SW 1271 (cell line): ENCODE results near the gene SHMT2.

ENCODE experiments used
- DNase-seq, 2 experiments: peaks; one replicate each; lab custom pipeline; 2025; lab: John Stamatoyannopoulos, UW

The SHMT2 gene

GRCh38 chr12:57215065-57215464, 14.4 kb upstream of the SHMT2 start:
- no peak for DNase-seq

- no peak for DNase-seq
These were observed 13.9 kb upstream of the SHMT2 start for GRCh38 chr12:57215668-57216013.

DNA sequence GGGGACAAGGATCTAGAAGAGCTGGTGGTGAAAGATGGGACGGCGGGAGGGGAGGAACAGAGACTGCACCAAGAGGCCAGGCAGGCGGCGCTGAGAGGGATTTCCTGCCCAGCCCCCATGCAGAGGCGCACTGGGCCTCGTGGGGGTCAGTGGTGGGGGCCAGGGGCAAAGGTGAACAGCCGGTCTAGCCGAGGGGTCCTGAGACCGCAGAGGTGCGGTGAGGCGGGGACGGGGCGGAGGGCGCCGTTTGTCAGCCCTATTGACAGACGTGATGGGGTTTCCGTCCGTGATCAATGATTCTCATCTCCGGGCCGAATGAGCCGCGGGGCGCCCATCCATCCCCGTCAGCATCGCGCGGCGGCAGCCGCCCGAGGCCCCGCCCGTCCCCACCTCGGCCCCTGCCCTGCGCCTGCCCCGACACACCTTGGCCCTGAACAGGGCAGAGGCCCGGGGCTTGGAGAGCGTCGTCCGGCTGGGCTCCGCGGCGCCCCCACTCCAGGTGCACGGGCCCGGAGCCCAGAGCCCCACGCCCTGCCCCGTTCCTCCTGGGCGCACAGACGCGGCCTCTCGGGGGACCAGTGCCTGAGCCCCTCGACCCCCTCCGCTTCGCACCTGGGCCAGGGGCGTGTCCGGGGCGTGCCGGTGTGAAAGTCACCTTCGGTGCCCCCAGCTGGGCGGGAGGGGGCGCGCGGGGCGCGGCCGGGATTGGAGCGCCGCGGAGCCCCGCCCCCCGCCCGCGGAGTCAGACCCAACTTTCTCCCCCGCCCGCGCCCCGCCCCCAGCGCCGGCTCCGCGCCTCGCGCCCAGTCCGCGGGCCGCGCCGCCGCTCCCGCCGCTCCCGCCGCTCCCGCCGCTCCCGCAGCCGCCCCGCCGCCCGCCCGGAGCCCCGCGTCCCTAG, 13.2 kb upstream of the SHMT2 start, which contains the start of gene NXPH4:
NXPH4 (plus strand) TSS at position 781 of the 898 bp plus-strand sequence. CDS start 176 bp downstream, outside the sequence.
- DNase-seq, result no peak

DNA sequence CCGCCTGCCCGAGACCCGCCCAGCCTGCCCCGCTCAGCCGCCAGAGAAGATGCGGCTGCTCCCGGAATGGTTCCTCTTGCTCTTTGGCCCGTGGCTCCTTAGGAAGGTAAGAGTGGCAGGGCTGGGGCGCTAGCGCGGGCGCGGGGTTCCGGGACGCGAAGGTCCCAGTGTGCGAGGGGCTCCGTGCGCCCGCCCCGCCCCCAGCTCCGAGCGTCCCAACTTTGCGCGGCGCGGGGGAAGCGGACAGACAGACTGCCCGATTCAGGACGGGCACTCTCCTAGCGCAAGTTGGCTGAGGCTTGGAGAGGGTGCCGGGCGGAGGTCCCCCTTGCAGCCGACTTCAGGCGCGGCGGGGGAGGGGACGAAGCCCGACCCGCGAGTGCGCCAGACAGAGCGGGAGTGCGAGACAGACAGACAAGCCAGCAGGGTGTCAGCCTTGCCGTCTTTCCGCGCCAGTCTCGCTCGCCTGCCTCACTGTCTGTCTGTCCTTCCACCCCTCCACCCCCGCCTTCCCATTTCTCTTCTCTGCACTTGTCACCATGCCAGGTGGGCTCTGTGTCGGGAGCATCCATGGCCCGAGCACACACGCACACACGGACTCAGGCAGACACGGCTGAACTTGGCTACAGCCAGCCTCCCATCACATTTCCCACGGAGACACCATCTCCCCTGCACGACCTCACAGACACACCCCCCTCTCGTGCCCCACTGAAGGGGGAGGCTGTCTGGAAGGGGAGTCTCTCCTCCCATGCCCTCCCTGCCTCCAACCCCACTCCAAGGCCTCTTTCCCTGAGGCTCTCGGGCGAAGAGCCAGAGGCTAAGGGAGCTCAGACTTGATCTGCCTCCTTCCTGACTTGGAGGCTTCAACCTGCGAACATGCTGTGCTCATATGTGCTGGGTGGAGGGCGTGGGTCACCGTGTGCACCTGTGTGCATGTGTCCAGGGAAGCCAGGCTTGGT, 12.3 kb upstream of the SHMT2 start:
- DNase-seq, result no peak

GRCh38 chr12:57218030-57218853, 11.3 kb upstream of the SHMT2 start:
- DNase-seq, result no peak

- no peak for DNase-seq
These were observed 10.1 kb upstream of the SHMT2 start for GRCh38 chr12:57219205-57219992.

- DNase-seq, result no peak
These were observed 9.3 kb upstream of the SHMT2 start for GRCh38 chr12:57219993-57220754.

GRCh38 chr12:57220770-57221168, 8.7 kb upstream of the SHMT2 start:
- DNase-seq, result no peak

DNA sequence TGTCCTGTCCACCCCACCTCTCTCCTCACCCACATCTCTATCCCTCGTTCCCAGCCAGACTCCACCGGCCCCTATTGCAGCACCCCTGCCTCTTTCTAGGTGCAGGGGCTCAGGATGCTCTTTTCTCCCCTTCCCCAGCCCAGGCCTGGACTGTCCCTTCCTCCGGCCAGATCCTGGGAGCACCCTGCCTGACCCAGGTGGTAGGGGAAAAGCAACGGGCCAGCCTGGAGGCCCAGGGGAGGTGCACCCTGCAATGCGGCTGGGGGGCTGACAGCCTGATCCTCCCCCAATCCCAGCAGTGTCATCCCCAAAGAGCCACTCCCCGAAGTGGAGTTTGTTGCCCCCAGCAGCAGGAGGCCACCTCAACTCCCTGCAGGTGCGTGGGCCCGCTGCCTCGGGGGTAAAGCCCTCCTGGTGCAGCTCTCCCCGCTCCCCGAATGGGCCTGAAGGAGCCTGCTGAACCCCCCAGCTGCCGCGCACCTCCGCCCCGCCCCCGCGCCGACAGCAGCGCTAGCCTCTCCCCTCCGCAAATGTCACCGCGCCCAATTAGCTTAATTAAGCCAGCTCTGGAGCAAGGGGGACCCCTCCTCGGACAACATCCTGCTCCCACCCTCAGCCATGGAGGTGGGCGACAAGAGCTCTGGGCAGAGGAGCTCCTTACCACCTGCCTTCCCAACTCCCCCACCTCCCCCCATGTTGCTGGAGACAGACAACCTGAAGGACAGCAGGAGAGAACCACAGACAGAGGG, 8.2 kb upstream of the SHMT2 start:
- no peak for DNase-seq

- no peak for DNase-seq
These were observed 7.0 kb upstream of the SHMT2 start for GRCh38 chr12:57222286-57223190.

GRCh38 chr12:57223191-57224165, 6.0 kb upstream of the SHMT2 start:
- no peak for DNase-seq

GRCh38 chr12:57224278-57224972, 5.1 kb upstream of the SHMT2 start:
- no peak for DNase-seq

DNA sequence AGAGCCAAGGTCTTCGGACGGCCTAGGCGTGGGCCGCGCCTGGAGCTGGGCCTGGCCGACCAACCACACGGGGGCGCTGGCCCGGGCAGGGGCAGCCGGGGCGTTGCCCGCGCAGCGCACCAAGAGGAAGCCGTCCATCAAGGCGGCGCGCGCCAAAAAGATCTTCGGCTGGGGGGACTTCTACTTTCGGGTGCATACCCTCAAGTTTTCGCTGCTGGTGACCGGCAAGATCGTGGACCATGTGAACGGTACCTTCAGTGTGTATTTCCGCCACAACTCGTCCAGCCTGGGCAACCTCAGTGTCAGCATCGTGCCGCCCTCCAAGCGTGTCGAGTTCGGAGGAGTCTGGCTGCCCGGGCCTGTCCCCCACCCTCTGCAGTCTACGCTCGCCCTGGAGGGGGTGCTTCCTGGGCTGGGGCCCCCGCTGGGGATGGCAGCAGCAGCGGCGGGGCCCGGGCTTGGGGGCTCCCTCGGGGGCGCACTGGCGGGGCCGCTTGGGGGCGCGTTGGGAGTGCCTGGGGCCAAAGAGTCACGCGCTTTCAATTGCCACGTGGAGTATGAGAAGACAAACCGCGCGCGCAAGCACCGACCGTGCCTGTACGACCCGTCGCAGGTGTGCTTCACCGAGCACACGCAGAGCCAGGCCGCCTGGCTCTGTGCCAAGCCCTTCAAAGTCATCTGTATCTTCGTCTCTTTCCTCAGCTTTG, 4.4 kb upstream of the SHMT2 start:
- DNase-seq, result no peak

GRCh38 chr12:57225680-57226210, 3.8 kb upstream of the SHMT2 start:
- DNase-seq, result no peak

DNA sequence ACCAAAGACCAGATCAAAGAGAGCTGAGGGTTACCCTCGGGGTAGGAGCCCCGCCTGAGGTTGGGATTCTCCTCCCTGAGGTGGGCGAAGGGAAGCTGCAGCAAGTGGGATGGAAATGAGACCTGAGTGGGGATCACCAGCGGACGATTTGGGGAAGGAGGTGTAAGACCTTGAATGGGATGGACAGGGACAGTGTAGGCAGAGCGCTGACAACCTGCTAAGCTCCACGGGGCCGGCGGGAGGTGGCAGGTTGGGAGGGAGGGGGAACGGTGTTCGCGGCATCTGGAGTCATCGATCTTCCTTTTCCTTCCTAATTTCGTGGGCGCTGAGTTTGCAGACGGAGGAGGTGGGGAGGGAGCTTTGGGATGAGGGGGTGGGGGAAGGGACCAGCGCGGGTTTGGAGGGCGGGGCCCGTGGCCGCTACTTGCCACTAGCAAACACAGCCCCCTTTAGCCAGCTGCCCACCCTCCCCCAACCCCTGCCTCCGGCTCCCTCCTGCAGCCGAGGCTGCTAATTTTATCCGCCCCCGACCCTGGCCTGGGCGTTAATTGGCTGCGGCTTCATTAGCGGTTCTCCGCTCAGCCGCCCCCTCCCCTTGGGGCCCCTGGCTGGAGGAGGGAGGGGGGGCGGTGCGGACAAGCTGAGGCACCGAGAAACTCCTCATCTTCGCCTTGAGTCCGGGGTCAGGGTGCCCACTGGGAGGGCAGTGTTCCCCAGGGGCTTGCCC, 2.8 kb upstream of the SHMT2 start:
- no peak for DNase-seq
